Pulmonary artery endothelial cell (primary cell): ENCODE results near the gene FRMD5. TPM values are rescaled to one million over a fixed set of nuclear protein-coding genes. Genes with fewer than 3 reads are reported as not detected.

Experiments
- DNase-seq: peaks from one replicate; pipeline ENCODE4 v3.0.0-alpha.2; 2011; ENCODE audit warnings: low read depth, low spot score
- total RNA-seq: library from RNA; depleted of rRNA; stranded (reverse); fragments of >200 nt; gene quantifications from 2 replicates; pipeline ENCODE4 v1.2.3, GENCODE V29; 2014

The FRMD5 gene
- total RNA-seq, 1 donor from 2014 or later = 25.1 TPM

- DNase-seq = no peak
Observed at GRCh38 chr15:43930079-43930478, 265.0 kb downstream of the FRMD5 start.

- DNase-seq = no peak
Observed at GRCh38 chr15:43928152-43928551, 266.9 kb downstream of the FRMD5 start.

GRCh38 chr15:43927203-43927602 is 267.9 kb downstream of the FRMD5 start:
- no peak for DNase-seq

- no peak for DNase-seq
Observed at GRCh38 chr15:43923553-43923952, 271.5 kb downstream of the FRMD5 start.

GRCh38 chr15:43922021-43922420 is 273.1 kb downstream of the FRMD5 start:
- no peak for DNase-seq

GRCh38 chr15:43920815-43921214 is 274.3 kb downstream of the FRMD5 start:
- no peak for DNase-seq

GRCh38 chr15:43920254-43920600 is 274.8 kb downstream of the FRMD5 start:
- DNase-seq = no peak

- DNase-seq = no peak
Observed at GRCh38 chr15:43919540-43920253, 275.4 kb downstream of the FRMD5 start.

GRCh38 chr15:43918717-43919116 is 276.4 kb downstream of the FRMD5 start:
- DNase-seq = no peak

GRCh38 chr15:43916326-43916660 is 278.8 kb downstream of the FRMD5 start:
- no peak for DNase-seq

GRCh38 chr15:43915631-43916325 is 279.3 kb downstream of the FRMD5 start:
- no peak for DNase-seq

GRCh38 chr15:43913941-43914340 is 281.1 kb downstream of the FRMD5 start:
- no peak for DNase-seq

GRCh38 chr15:43913026-43913780 is 281.9 kb downstream of the FRMD5 start:
- DNase-seq = peak; percentile 98

- DNase-seq = no peak
Observed at GRCh38 chr15:43912208-43912607, 282.9 kb downstream of the FRMD5 start.

- peak; percentile 79 for DNase-seq
Observed at GRCh38 chr15:43911235-43911781, 283.8 kb downstream of the FRMD5 start.

- DNase-seq = no peak
Observed at GRCh38 chr15:43908516-43909050, 286.5 kb downstream of the FRMD5 start.

- DNase-seq = no peak
Observed at GRCh38 chr15:43905755-43906154, 289.3 kb downstream of the FRMD5 start.

- peak; percentile 20 for DNase-seq
Observed at GRCh38 chr15:43903864-43904290, 291.2 kb downstream of the FRMD5 start.

GRCh38 chr15:43901495-43901894 is 293.6 kb downstream of the FRMD5 start:
- no peak for DNase-seq

- DNase-seq = no peak
Observed at GRCh38 chr15:43900996-43901395, 294.1 kb downstream of the FRMD5 start.

- DNase-seq = no peak
Observed at GRCh38 chr15:43899928-43900327, 295.1 kb downstream of the FRMD5 start.

GRCh38 chr15:43898891-43899290 is 296.2 kb downstream of the FRMD5 start:
- no peak for DNase-seq
